GM10847 (cell line): ENCODE results near the gene PDE6A.

Experiments used
- POLR2A ChIP-seq: IDR thresholded peaks from 2 replicates; pipeline ENCODE4 v1.6.1; 2011; ENCODE audit not compliant: insufficient read length; ENCODE audit errors: extremely low read depth

The PDE6A gene

DNA sequence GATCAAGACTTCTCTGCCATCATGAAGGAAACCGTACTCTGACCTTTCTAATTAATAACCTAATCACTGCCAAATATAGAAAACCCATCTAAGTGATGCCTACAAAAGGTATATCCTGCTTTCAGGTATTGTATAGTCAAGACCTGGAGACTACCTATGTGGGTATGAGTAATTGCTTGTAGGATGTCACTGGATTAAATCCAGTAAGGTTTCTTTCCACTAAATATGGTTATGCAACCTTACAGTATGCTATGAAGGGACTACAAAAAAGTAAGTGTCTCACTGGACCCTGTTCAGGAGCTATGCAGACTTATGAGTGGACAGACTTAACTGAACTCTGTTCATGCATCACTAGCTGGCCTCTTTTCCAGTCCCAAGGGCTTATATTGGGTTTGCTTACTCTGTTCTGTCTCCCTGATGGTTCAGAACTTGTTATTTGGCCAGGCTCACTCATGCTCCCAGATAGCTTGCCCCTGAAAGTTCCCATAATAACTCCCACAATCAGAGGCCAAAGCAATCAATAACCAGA lies 51.1 kb downstream of the PDE6A start:
- TF ChIP-seq POLR2A = no peak

DNA sequence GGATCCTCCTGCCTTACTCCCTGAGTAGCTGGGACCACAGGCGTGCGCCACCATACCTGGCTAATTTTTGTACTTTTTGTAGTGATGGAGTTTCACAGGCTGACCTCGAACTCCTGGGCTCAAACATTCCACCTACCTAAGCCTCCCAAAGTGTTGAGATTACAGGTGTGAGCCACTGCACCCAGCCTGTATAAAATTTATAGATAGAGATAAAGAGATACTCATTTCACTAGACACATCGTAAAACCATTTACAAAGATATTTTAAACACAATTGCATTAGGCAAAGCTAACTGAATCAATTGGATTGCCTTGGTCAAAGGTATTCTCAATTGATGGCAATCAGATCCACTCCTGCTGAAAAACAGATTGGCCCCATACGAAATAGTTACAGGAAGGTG lies 52.0 kb downstream of the PDE6A start:
- no peak for TF ChIP-seq POLR2A

DNA sequence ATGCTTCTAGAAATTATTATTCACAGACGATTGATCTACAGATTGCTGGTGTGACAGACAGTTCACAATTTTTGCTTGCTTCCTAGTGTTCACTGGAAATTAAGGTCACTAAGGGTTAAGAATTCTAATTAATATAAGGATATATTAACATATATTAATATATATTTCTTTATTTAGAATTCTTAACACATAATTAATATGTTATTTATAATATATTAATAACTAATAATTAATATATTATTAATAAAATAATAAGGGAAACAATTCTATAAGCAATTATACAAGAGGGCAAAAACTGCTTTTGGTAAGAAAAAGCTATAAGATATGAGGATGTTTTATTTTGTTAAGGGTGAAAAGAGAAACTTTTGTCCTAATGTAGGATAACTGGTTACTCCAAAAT lies 56.3 kb downstream of the PDE6A start:
- no peak for TF ChIP-seq POLR2A

DNA sequence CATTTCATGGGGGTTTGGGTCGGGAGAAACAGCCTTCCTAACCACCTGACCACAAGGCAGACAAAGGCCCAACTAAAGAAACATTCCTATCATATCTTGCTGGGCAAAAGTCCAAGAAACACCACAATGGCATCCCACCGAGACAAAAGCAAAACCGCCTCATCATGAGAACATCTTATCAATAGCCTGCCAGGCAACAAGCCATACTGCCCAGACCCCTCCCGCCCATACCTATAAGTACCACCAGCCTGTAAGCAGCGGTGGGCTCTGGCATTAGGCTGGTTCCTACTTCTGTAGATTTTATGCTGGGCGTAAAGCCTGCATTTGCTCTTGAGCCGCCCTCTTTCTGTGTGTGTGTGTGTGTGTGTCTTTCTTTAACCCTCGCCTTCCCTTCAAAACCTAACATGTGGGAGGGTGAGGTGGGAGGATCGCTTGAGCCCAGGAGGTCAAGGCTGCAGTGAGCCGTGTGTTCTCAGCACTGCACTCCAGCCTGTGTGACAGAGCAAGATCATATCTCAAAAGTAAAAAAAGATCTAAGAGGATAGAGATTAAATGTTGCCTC lies 56.9 kb downstream of the PDE6A start:
- TF ChIP-seq POLR2A = no peak

DNA sequence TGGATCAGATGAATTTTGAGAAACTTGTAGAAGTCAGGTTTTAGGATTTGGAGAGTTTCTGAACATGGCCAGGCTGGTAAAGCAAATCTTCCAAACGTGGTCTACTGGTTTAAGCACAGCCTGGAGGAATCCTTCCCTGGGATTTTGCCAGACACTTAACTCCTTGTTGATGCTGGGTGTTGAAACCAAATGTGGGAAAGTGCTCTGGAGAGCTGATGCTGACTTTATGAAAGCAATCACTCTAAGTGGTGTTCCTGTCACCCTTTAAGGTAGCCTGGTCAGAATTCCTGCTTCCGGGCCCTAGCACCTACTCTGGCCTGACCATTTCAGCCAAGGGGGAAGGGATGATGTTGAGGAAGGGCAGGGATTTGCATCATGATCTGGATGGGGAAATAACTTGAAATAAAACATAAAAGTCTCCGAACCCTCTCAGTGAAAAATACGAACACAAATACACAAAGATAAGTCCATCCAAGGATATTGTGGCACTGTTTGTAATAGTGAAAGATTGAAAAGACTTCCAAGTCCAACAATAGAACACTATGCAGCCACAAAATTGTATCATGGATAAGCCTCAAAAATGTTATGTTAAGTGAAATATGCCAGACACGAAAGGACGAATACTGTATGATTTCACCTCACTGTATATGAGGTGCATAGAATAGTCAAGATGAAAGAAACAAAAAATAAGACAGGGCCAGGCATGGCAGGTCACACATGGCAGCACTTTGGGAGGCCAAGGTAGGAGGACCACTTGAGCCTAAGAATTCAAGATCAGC lies 57.7 kb downstream of the PDE6A start:
- TF ChIP-seq POLR2A = no peak

DNA sequence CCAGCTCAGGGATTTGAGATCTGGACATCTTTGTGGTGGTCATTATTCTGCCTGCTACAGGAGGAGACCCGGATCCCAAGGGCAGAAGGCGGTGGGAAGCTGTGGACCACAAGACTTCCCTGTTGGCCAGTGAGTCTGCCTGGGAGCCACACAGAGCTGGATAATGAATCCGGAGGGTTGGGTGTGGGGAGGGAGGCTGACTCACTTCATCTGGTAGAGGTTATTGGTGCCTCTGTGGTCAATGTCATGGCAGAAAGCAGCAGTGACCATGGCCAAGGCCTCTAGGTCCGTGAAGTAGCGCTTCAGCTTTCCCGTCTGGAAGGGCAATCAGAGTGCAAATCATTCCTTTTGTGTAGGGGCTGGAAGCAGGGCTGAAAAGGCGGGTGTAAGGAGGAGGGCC lies 58.5 kb downstream of the PDE6A start:
- no peak for TF ChIP-seq POLR2A

DNA sequence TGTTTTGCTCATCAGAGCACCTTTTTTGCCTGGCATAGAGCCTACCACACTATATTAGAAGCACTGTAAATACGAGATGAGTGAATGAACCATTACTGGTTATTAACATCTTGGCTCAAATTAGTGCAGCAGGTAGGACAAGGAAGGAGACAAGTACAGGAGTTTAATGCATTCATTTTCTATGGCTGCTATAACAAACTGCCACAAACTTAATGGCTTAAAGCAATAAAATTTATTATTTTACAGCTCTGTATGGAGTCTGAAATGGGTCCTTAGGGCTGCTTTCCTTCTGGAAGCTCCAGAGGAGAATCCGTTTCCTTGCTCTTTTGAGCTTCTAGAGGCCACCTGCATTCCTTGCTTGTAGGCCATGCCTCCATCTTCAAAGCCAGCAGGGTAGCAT lies 59.1 kb downstream of the PDE6A start:
- no peak for TF ChIP-seq POLR2A

DNA sequence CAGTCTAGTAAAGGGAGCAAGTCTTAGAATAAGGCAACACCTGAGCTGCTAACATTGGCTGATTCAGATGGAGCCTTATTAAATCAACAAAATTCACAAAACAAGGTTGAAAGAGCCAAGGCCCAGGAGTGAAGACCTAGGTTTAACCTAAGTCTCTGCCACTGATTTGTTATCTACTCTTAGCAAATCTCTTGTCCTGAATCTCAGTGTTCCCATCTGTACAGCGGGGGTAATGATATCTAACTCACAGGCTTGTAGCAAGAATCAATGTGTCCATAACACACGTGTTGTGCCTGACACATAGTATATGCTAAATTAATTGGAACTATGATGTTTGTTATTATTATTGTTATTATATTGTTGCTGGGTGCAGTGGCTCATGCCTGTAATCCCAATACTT lies 61.0 kb downstream of the PDE6A start:
- TF ChIP-seq POLR2A = no peak

DNA sequence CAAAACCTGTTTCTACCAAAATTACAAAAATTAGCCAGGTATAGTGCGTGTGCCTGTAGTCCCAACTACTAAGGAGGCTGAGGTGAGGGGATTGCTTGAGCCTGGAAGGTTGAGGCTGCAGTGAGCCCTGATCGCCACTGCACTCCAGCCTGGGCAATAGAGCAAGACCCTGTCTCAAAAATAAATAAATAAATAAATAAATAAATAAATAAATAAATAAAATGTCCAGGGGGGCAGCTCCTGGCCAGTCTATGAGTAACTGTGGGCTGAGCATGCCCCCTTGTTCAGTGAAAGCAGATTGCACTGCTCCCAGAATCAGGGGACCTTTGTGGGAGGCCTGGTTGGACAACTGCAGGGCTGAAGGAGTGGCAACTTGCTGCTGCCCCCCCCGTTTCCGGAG lies 62.7 kb downstream of the PDE6A start:
- TF ChIP-seq POLR2A = no peak

DNA sequence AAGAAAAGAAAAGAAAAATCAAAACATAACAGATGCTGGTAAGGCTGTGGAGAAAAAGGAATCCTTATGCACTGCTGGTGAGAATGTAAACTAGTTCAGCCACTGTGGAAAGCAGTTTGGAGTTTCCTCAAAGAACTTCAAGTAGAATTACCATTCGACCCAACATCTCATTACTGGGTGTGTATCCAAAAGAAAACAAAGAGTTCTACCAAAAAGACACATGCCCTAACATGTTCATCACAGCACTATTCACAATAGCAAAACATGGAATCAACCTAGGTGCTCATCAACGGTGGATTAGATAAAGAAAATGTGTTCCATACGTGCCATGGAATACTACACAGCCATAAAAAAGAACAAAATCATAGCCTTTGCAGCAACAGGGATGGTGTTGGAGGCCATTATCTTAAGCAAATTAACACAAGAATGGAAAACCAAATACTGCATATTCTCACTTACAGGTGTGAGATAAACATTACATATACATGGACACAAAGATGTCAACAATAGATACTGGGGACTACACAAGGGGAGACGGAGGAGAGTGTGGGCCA lies 63.4 kb downstream of the PDE6A start:
- no peak for TF ChIP-seq POLR2A

DNA sequence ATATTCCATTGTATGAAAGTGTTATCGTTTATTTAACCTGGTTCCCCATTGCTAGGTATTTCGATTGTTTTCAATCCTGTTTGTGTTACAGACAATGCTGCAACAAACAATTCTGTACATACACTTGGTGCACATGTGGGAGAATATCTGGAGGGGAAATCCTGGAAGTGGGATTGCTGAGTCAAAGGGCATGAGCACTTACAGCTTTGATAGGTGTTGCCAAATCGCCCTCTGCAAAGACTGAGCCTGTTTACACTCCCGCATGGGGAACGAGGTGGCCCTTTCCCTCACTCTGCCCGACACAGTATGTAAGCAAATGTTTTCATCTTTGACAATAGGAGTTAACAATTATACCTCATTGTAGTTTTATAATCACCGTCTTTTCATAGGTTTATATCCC lies 66.2 kb downstream of the PDE6A start:
- TF ChIP-seq POLR2A = no peak

DNA sequence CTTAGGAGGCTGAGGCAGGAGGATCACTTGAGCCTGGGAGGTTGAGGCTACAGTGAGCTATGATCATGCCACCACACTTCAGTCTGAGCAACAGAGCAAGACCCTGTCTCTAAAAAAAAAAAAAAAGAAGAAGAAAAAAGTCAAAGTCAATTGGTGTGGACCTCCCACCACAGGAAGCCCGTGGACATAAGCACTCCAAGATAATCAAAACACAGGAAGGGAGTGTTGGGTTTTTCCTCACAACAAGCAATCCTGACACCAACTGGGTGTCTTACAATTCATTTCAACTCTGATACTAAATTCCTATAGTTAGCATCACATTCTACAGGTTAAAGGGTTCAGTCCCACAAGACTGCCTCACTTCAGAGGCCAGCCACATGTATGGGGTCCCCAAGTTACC lies 70.7 kb downstream of the PDE6A start:
- TF ChIP-seq POLR2A = no peak

DNA sequence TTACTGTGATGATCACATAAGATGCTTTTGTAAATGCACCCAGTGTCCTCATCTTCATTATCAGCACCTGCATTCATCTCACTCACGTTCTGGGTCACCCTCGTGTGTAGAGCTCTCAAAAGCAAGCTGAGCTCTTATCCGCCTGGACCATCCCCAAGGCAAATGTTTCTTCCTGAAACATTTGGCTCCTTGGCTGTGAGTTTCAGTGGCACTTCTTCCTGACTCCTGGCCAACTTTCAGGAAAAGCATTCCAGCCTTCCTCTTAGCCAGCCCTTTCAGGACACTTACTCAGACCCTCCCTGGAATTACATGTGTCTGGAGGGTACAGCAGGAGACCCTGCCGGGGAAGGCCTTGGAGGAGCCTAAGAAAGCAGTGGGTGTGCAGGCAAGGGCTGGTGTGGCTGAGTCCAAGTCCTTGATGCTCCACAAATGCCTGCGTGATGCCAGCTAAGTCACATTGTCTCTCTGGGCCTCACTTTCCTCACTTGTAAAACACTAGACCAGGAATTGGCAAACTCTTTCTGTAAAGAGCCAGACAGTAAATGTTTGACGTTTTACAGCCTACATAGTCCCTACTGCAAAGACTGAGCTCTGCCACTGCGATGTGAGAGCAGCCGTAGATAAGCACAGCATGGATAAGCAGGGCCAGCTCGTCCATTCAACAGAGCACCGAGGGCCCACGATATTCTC lies 72.1 kb downstream of the PDE6A start:
- no peak for TF ChIP-seq POLR2A

DNA sequence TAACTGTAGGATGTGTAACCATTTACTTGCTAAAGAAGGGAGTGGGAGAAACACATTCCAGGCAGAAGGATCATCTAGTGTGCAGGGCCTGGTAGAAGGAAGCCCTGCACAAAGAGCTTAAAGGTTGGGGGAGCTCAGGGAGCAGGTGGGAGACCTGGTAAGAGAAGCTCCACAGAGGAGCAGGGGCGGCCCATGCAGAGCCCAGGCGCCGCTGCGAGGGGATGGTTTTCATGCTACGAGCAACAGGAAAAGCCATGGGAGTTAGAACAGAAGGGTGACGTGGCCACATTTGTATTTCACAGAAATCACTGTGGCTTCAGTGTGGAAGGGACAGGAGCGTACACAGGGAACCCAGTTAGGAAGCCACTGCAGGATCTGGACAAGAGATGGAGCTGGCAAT lies 73.1 kb downstream of the PDE6A start:
- no peak for TF ChIP-seq POLR2A

DNA sequence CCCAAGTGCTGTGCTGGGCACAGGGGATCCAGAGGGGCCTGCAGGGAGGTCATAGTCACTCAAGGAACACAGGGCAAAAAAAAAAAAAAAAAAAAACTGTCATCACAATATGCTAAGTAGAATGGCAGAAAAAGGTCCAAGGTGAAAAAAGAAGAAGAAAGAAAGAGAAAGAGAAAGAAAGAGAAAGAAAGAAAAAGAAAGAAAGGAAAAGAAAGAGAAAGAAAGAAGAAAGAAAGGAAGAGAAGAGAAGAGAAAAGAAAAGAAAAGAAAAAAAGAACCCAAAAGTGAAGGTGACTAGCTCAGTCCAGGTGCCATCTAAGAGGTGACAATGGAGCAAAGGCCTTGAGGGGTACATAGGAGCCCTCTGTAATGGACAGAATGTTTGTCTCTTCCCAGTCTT lies 73.9 kb downstream of the PDE6A start:
- TF ChIP-seq POLR2A = no peak

DNA sequence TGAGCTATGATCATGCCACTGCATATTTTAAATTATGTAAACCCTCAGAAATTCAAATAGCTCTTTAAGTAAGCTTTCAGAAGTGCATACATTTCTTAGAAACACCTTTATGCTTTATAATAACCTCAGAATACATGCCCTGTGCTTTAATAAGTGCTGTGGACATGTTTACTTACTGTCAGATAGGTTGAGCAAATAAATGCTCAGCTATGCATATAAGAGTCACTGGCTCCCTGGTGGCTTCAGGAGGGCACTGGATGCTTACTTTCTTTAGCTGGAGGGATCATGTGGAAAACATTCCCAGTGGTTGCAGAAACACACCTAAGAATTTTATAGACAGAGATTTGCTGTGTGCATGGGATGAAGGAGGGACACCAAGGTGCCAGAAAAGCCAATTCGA lies 74.4 kb downstream of the PDE6A start:
- TF ChIP-seq POLR2A = no peak
